Neural cell (in vitro differentiated cells): ENCODE data around the gene RHOF. TPM values are rescaled to one million over a fixed set of nuclear protein-coding genes. Genes with fewer than 3 reads are reported as not detected.

ENCODE experiments used
- H2AFZ ChIP-seq: fragments of 200-600, 300-800 bp; sonication (generic), shearing (Covaris generic); 2 replicates; pipeline ENCODE4 v1.6.0; 2014; ENCODE audit warnings: low read depth, mild to moderate bottlenecking, antibody characterized with exemption, low read length, moderate library complexity
- H3F3A ChIP-seq: fragments of 200-600 bp; shearing (Covaris generic); 2 replicates; pipeline ENCODE4 v1.6.1; 2016; ENCODE audit warnings: mild to moderate bottlenecking, moderate library complexity, mixed read lengths, antibody characterized with exemption, low read length; ENCODE audit not compliant: insufficient read depth, poor library complexity, severe bottlenecking
- H3K27ac ChIP-seq: fragments of 200-600, 300-800 bp; sonication (generic), shearing (Covaris generic); 2 replicates; pipeline ENCODE4 v1.5.1; 2014; ENCODE audit warnings: mild to moderate bottlenecking, low read length, moderate library complexity
- H3K27me3 ChIP-seq: fragments of 300-800, 200-600 bp; sonication (generic), shearing (Covaris generic); 2 replicates; pipeline ENCODE4 v1.6.0; 2014; ENCODE audit warnings: mild to moderate bottlenecking, low read depth, low read length, moderate library complexity; ENCODE audit not compliant: insufficient read depth
- H3K36me3 ChIP-seq: fragments of 300-800, 200-600 bp; sonication (generic), shearing (Covaris generic); 2 replicates; pipeline ENCODE4 v1.5.1; 2014; ENCODE audit warnings: mild to moderate bottlenecking, antibody characterized with exemption, low read length, moderate library complexity; ENCODE audit not compliant: insufficient read depth
- H3K4me2 ChIP-seq: fragments of 300-800, 200-600 bp; sonication (generic), shearing (Covaris generic); 2 replicates; pipeline ENCODE4 v1.6.0; 2014; ENCODE audit warnings: mild to moderate bottlenecking, low read length
- H3K4me3 ChIP-seq: fragments of 300-800, 200-600 bp; sonication (generic), shearing (Covaris generic); 2 replicates; pipeline ENCODE4 v1.5.1; 2014; ENCODE audit warnings: mild to moderate bottlenecking, low read length, moderate library complexity
- H3K79me2 ChIP-seq: fragments of 200-600 bp; shearing (Covaris generic); replicated peaks from 2 replicates; pipeline ENCODE4 v1.6.0; 2014; ENCODE audit warnings: mild to moderate bottlenecking, low read length, moderate library complexity; ENCODE audit not compliant: insufficient read depth
- H3K9ac ChIP-seq: fragments of 300-800, 200-600 bp; sonication (generic), shearing (Covaris generic); 2 replicates; pipeline ENCODE4 v1.6.1; 2016; ENCODE audit warnings: mild to moderate bottlenecking, low read length, mixed read lengths
- H3K9me2 ChIP-seq: fragments of 200-600 bp; shearing (Covaris generic); 2 replicates; pipeline ENCODE4 v1.6.1; 2016; ENCODE audit warnings: mild to moderate bottlenecking, low read length, mixed read lengths; ENCODE audit not compliant: insufficient read depth
- H3K9me3 ChIP-seq: fragments of 200-600, 300-800 bp; sonication (generic), shearing (Covaris generic); 2 replicates; pipeline ENCODE4 v1.6.1; 2016; ENCODE audit warnings: mild to moderate bottlenecking, mixed run types, low read length, moderate library complexity, mixed read lengths
- H4K20me1 ChIP-seq: fragments of 200-600 bp; shearing (Covaris generic); 2 replicates; pipeline ENCODE4 v1.6.1; 2016; ENCODE audit warnings: mild to moderate bottlenecking, mixed run types; ENCODE audit not compliant: insufficient read depth
- CTCF ChIP-seq: fragments of 450-650 bp; IDR thresholded peaks from 2 replicates; pipeline ENCODE4 v1.5.1; 2014; ENCODE audit warnings: antibody characterized with exemption, mild to moderate bottlenecking, moderate library complexity; ENCODE audit not compliant: poor library complexity, severe bottlenecking
- EP300 ChIP-seq: fragments of 450-650 bp; conservative IDR thresholded peaks from 2 replicates; pipeline ENCODE4 v1.6.1; 2014; ENCODE audit warnings: antibody characterized with exemption, mild to moderate bottlenecking, moderate library complexity; ENCODE audit not compliant: poor library complexity, severe bottlenecking
- EZH2 ChIP-seq: fragments of 200-600, 300-800 bp; shearing (Covaris generic), sonication (generic); IDR thresholded peaks from 2 replicates; pipeline ENCODE4 v1.6.1; 2014; ENCODE audit warnings: antibody characterized with exemption, low read length, borderline replicate concordance, mild to moderate bottlenecking; ENCODE audit not compliant: insufficient read depth, poor library complexity, severe bottlenecking
- MXI1 ChIP-seq: fragments of 450-650 bp; conservative IDR thresholded peaks from 2 replicates; pipeline ENCODE4 v1.6.1; 2014; ENCODE audit warnings: antibody characterized with exemption, mild to moderate bottlenecking; ENCODE audit not compliant: poor library complexity, severe bottlenecking
- POLR2AphosphoS5 ChIP-seq: IDR thresholded peaks from 2 replicates; pipeline ENCODE4 v1.6.1; 2012
- RAD21 ChIP-seq: fragments of 450-650 bp; conservative IDR thresholded peaks from 2 replicates; pipeline ENCODE4 v1.6.1; 2014; ENCODE audit warnings: antibody characterized with exemption, mild to moderate bottlenecking, moderate library complexity
- REST ChIP-seq: IDR thresholded peaks from 2 replicates; pipeline ENCODE4 v1.6.1; 2012; ENCODE audit warnings: borderline replicate concordance
- SMC3 ChIP-seq: fragments of 450-650 bp; conservative IDR thresholded peaks from 2 replicates; pipeline ENCODE4 v1.6.1; 2014; ENCODE audit warnings: antibody characterized with exemption, mild to moderate bottlenecking, moderate library complexity; ENCODE audit not compliant: poor library complexity
- TAF1 ChIP-seq: IDR thresholded peaks from 2 replicates; pipeline ENCODE4 v1.6.1; 2012; ENCODE audit warnings: low read depth
- polyA plus RNA-seq: library from polyadenylated mRNA; depleted of rRNA; stranded (reverse); fragments of >200 nt; gene quantifications from 2 replicates; pipeline ENCODE4 v1.2.3, GENCODE V29; 2014

The RHOF gene
- polyA plus RNA-seq, 1 donor from 2014 or later, result 14.7 TPM

GRCh38 chr12:121807642-121808347 is 14.3 kb upstream of the RHOF start:
- Histone ChIP-seq H3K9me3 (no peaks in the 10 kb centered on the region), H3K79me2 (peaks cover 83% of the 10 kb centered on the region), H3K36me3 (no peaks in the 10 kb centered on the region), H2AFZ (no peak overlapping the region), H3K4me3 (peak overlapping the region; percentile 92), H3F3A (no peaks in the 10 kb centered on the region), H3K4me2 (no peak overlapping the region), H3K27ac (no peak overlapping the region), H3K9ac (no peak overlapping the region), H3K27me3 (no peaks in the 10 kb centered on the region), H3K9me2 (no peaks in the 10 kb centered on the region), H4K20me1 (peaks cover 40% of the 10 kb centered on the region)
- TF ChIP-seq REST (no peak), RAD21 (no peak), SMC3 (no peak), TAF1 (no peak), EZH2 (no peak), EP300 (no peak), MXI1 (no peak), CTCF (no peak), POLR2AphosphoS5 (no peak)

GRCh38 chr12:121806546-121807423 is 13.3 kb upstream of the RHOF start:
- peaks cover 8% of the 10 kb centered on the region for H3F3A ChIP-seq
- H3K4me2 ChIP-seq, result peak overlapping the region; percentile 86
- peaks cover 81% of the 10 kb centered on the region for H3K79me2 ChIP-seq
- no peaks in the 10 kb centered on the region for H3K9me2 ChIP-seq
- peak overlapping the region; percentile 20 for H3K27ac ChIP-seq
- peak; percentile 35 for TF ChIP-seq EP300
- TF ChIP-seq POLR2AphosphoS5, result no peak
- TF ChIP-seq MXI1, result no peak
- peaks cover 30% of the 10 kb centered on the region for H4K20me1 ChIP-seq
- peak overlapping the region; percentile 99 for H3K9ac ChIP-seq
- no peaks in the 10 kb centered on the region for H3K9me3 ChIP-seq
- no peak overlapping the region for H2AFZ ChIP-seq
- H3K4me3 ChIP-seq, result peak overlapping the region; percentile 92
- no peaks in the 10 kb centered on the region for H3K27me3 ChIP-seq
- no peaks in the 10 kb centered on the region for H3K36me3 ChIP-seq
